GM18870 (cell line): Measurements from ENCODE around the gene LAS1L.
A peak's percentile ranks its signal among the peaks of the same experiment; 100 is the strongest.
"Not testable (repeated sequence)": the region's sequence is repeated elsewhere in the genome, so short reads cannot be mapped to it uniquely, and the experiment has no call there.

Experiments used
- ATAC-seq: cut with Tn5 transposase; IDR thresholded peaks from one replicate; pipeline ENCODE4 v1.9.1; 2021; ENCODE audit warnings: moderate library complexity; ENCODE audit not compliant: unreplicated experiment

LAS1L gene

DNA sequence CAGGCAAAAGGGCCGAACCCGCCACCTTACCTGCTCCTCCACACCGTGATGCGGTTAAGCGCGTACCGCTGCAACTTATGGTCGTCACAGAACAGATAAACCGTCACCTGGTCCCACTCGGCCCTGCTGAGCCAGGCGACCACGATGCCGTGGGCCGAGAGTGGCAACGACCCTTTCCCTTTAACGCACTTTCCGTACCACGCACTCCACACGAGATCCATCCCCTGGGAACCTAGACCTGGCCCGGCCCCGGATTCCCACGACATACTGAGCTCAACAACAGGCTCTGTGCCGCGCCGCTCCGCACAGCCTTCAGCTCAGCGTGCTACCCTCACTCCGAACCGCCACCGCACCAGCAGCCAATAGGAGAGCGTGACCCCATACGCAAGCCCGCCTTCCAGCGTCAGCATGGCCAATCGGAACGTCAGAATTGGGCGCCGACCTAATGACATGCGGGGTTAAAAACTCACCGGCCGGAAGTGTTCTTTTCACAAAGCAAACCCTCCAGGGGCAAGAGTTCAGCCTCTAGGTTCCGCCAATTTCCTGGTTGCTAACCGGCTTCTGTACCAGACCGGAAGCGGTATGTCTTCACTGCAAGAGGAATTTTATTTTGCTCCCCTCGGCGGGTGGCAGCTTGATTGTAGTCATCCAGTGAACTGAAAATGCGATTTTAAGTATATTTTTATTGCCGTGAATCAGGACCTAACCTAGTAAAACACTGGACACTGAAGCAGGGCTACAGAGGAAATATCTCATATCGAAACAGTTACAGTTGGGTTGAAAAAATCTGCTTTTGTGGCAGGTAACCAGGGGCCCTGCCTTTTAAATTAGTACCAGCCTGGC is at the start of gene LAS1L:
Gene LAS1L, minus strand, starts transcription at position 338 of the 843 bp plus-strand sequence. Its CDS starts 72 bp downstream, at position 266.
- peak; percentile 99 for ATAC-seq

GRCh38 chrX:65582450-65583082 is 48.0 kb upstream of the LAS1L start:
- ATAC-seq = no peak

DNA sequence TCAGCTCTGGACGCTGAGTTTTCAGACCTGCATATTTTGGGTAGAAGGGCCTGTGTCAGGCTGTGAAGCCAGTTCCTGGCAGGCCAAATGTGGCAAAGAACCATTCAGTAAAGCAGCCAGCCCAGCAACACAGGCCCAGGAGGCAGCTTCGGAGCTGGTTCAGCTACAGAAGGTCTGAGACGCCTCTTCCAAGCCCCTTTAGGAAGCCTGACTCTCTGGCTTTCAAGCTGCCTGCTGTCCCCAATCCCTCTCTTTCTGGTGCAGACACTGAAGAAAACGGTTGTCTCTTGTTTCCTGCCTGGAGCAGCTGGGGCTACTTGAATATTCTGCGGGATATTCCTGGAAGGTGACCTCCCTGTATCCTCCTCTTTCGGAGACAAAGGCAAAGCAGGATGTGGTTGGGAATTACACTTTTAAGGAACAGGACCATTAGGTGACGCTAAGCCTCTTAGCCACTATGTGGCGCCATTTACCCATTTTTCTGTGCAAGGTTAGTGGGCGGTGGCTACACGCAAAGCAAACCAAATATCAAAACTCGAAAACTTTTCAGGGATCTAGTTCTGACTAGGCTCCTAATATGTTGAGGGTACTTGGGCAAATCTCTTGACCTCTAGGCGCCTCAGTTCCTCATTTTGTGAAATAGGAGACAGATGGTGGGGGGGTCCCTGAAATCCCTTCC is 47.2 kb upstream of the LAS1L start:
- ATAC-seq = peak; percentile 92

DNA sequence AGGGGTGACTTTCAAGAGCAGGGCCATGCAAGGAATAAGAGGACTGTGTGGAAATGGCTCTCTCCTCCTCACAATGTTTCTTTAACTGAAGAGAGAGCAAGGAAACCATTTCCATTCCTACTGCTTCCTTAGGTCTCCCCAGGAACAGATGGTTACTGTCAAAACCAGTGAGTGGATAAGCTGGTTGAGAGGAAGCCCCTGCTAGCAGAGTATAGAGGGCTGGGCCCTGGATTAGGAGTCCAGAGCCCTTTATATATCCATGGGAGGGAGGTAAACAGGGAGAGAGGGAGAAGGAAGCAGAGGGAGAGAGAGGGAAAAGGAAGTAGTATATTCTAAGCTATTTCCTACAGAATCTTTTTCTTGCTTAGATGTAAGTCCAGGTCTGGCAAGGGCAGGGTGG is 43.8 kb upstream of the LAS1L start:
- no peak for ATAC-seq

DNA sequence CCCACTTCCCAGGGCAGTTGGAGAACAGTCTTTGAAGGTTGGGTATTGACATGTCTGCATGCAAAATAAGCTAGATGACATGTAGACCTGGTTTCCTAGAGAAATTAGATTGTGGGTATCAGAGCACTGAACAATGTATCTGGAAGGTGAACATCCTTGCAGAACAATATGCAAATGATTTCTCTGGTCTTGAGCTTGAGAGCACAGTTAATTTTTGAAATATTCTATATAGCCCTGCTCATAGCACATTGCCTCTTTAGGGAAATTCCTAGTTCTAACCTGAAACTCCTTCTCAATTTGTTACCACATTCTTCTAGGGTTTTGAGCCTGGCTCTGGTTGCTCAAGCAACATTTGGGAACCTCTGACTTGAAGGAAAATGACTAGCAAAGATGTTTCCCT is 41.6 kb upstream of the LAS1L start:
- peak; percentile 69 for ATAC-seq

DNA sequence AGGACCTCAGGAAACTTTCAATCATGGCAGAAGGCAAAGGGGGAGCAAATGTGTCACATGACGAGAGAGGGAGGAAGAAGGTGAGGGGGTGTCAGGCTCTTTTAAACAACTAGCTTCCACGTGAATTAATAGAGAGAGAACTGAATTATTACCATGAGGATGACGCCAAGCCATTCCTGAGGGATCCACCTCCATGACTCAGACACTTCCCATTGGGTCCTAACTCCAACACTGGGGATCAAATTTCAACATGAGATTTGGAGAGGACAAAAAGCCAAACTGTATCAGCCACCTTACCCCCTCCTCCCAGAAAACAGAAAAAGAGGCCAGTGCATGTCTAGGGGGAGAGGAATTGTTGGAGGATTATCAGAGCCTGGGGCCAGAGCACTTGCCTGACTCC is 40.4 kb upstream of the LAS1L start:
- no peak for ATAC-seq

GRCh38 chrX:65574356-65574755 is 39.8 kb upstream of the LAS1L start:
- ATAC-seq = no peak

GRCh38 chrX:65572971-65573370 is 38.4 kb upstream of the LAS1L start:
- ATAC-seq = no peak

DNA sequence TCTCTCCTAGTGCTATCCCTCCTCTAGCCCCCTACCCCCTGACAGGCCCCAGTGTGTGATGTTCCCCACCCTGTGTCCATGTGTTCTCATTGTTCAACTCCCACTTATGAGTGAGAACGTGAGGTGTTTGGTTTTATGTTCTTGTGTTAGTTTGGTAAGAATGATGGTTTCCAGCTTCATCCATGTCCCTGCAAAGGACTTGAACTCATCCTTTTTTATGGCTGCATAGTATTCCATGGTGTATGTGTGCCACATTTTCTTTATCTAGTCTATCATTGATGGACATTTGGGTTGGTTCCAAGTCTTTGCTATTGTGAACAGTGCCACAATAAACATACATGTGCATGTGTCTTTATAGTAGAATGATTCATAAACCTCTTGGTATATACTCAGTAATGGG is 28.3 kb upstream of the LAS1L start:
- ATAC-seq = not testable (repeated sequence)

DNA sequence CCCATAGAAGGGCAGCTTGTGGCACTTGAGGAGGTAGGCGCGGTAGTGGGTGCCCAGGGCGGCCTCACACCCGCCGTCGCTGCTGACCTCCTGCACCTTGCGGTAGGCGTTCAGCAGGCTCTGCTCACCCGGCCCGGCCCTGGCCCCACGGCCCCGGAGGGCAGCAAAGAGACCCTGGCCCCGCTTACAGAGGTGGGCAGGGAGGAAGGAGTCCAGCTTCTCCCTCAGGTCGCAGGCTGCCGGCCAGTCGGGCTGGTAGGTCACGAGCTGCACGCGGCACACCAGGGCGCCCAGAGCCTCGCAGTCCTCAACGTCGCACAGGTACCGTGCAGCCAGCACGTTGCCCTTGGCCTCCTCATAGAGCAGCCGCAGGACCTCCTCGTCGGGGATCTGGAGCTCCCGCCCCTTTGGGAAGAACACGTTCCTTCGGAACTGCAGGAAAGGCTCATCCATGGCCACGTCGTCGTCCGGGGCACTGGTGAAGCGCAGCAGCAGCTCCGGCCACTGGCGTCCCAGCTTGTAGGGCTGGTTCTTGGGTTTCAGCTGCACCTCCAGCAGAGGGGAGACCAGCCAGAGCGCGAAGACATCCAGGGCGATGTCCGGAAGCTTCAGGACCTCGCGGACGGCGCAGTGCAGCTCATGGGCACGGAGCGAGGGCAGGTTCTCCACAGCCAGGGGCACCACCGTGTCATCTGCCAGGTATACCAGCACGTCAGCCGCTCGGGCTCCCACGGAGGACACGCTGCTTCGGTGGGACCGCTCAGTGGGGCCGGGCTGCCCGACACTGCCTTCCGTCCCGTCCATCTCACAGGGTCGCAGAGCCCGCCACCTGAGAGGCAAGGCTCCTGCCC is 17.1 kb upstream of the LAS1L start:
- ATAC-seq = no peak

DNA sequence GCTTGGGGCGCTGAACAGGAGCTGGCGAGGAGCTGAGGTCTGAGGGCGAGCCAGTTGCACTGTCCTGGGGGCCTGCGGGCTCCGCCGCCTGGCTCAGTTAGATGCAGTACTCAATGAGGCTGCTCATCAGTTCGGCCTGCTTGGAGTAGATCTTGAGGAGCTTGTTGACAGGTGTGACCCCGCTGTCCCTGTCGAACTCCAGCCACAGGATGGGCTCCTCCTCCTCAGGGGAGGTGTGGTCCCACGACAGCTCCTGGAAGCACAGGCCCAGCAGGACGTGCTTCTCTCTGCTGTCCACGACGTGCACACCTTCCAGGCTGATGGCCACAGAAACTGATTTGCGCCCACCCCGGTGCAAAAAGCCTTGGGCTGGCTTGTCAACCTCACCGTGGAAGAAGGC is 16.5 kb upstream of the LAS1L start:
- no peak for ATAC-seq

DNA sequence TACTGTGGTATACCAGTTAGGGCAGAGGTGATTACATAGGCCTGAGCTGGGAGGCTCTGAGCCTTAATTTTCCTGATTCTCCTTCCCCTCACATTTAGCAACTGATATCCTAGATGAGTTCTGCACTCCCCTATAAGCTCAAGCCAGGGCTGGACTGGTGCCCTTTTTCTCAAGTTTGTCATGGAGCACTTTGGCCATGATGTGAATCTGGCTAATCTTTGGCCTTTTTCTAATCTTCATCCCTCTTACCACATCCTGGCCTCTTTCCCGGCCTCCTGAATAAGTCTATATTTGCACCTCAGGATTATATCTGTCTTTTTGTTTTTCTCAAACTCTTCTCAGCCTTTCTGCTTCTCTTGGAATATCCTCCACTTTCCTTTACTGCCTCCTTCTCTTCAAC is 10.9 kb upstream of the LAS1L start:
- ATAC-seq = no peak

DNA sequence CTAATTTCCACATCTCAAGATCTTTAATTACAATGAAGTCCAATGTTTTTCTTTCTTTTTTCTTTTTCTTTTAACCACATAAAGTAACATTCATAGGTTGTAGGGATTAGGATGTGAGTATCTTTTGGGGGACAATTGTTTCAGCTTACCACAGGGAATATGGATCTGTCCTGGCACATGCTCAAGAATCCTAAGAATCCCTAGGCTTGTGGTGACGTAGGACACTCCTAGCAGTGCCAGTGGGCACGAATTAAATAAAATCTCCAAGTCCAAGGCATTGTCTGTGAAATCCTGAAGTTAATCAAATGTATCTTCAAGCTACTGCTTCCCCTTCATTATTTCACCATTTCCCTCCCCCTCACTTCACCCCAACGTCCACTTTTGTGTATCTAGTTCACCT is 2.6 kb upstream of the LAS1L start:
- ATAC-seq = no peak

GRCh38 chrX:65536291-65536690 is 1.7 kb upstream of the LAS1L start:
- ATAC-seq = no peak

- ATAC-seq = no peak
Measured at GRCh38 chrX:65532016-65532415, 2.6 kb downstream of the LAS1L start.

- peak; percentile 65 for ATAC-seq
Measured at GRCh38 chrX:65528705-65529340, 5.8 kb downstream of the LAS1L start.

DNA sequence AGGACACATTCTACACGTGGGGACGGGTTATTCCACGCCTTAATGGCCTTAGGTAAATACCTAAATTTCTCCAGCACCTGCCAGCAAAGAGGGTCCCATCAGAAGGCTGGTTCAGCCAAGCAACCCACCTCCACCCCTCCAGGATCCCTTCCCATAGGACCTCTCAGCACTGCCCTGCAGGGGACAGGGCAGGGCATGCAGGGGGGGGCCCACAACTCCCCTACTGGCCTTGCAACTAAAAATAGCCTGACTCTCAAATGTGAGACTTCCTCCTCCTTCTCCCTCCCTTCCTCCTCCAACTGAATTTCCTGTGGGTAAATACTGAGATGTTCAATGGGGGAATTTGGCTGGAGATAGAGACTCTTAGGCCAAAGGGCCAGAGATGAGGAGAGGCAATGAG is 6.3 kb downstream of the LAS1L start:
- ATAC-seq = peak; percentile 18

- no peak for ATAC-seq
Measured at GRCh38 chrX:65524139-65524538, 10.4 kb downstream of the LAS1L start.

DNA sequence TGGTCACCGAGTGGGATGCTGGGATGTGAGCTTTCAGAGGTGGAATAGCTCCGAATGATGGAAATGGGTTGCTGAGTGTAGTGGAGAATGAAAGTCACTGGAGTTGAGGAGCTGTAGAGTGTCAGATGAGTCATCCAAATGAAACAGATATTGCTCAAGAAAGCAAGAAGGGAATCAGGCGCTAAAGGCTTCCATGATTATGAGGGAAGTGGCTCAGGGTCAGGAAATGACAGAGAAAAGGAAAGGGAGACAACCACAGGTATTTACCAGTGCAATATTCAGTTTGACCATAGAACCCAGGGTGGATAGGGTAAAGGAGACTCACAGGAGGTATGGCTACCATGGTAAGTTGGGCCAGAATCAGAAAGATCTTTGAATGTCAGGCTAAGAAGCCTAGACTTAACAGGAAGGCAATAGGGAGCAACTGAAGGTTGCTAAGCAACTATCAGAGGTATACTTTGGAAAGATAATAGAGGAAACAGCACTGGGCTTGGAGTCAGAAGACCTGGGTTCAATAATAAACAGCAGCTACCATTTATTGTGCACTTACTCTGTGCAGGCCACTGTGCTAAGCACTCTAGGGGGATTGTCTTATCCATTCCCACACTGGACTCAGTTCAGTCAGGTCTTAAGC is 11.7 kb downstream of the LAS1L start:
- no peak for ATAC-seq

DNA sequence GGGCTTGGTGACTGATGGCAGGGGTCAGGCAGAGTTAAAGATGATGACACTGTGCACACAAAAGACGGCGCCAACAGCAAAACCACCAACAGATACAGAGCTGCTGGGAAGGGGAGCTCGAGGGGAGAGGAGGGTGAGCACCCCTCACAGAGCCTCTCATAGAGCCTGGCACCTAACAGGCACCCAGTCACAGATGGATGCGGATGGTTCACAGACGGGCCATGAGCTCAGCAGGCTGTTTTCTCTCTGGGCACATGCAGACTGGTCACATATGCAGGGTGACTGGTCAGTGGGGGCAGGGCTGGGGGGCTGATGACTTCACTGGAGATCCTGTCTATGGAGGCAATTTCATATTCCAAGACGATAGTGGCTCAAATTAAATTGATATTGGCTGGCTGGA is 15.1 kb downstream of the LAS1L start:
- not testable (repeated sequence) for ATAC-seq
